Brain microvascular endothelial cell (primary cell): ENCODE measurements around the gene ZNF20.
"Not testable (repeated sequence)": the region's sequence is repeated elsewhere in the genome, so short reads cannot be mapped to it uniquely, and the experiment has no call there.

Experiments used
- DNase-seq: peaks from one replicate; pipeline ENCODE4 v3.0.0-alpha.2; 2020
- H3K27ac ChIP-seq: fragments of 250-450 bp; sonication (Bioruptor Pico); 2 replicates; pipeline ENCODE4 v1.5.1; 2020; ENCODE audit warnings: mild to moderate bottlenecking, moderate library complexity
- H3K27me3 ChIP-seq: fragments of 250-450 bp; sonication (Bioruptor Pico); replicated peaks from 2 replicates; pipeline ENCODE4 v1.5.1; 2020; ENCODE audit warnings: mild to moderate bottlenecking
- H3K36me3 ChIP-seq: fragments of 250-450 bp; sonication (Bioruptor Pico); replicated peaks from 2 replicates; pipeline ENCODE4 v1.5.1; 2020; ENCODE audit warnings: mild to moderate bottlenecking
- H3K4me3 ChIP-seq: 2 replicates; pipeline ENCODE4 v1.5.1; 2011; ENCODE audit warnings: low read depth, mild to moderate bottlenecking, control low read depth, low read length, moderate library complexity
- in situ Hi-C: cut with HindIII; loops from 2 replicates; pipeline ENCODE4 v1.10.0; 2017; ENCODE audit warnings: low sequenced_read_pairs, low pct_ligation_motif_present
- TF ChIP-seq, protein P1 (sequence below): IDR thresholded peaks from 2 replicates; pipeline ENCODE4 v1.5.1; 2011; ENCODE audit warnings: low read depth, mild to moderate bottlenecking, moderate library complexity, low read length, control low read depth, inconsistent platforms; ENCODE audit errors: missing control alignments

ZNF20 gene

DNA sequence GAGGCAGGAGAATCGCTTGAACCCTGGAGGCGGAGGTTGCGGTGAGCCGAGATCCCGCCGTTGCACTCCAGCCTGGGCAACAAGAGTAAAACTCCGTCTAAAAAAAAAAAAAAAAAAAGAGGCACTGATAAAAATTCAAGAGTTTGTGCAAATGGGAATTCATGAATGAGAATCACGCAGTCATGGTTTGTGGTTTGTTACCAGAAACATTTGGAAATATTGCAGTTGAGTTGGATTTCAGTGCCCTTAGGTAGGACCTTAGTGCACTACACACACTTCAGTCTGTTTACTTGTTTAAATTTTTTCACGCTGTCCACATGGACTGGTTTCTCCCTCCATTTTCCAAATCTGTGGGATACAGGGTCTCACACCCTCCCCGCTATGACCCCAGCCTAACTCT lies 47.2 kb downstream of the ZNF20 start:
- no peaks in the 10 kb centered on the region for H3K27me3 ChIP-seq
- DNase-seq, result no peak
- no peaks in the 10 kb centered on the region for H3K36me3 ChIP-seq
- H3K4me3 ChIP-seq, result peak overlapping the region; percentile 71
- in situ Hi-C loops, result no loop called here
- no peak overlapping the region for H3K27ac ChIP-seq
- TF ChIP-seq, protein P1, sequence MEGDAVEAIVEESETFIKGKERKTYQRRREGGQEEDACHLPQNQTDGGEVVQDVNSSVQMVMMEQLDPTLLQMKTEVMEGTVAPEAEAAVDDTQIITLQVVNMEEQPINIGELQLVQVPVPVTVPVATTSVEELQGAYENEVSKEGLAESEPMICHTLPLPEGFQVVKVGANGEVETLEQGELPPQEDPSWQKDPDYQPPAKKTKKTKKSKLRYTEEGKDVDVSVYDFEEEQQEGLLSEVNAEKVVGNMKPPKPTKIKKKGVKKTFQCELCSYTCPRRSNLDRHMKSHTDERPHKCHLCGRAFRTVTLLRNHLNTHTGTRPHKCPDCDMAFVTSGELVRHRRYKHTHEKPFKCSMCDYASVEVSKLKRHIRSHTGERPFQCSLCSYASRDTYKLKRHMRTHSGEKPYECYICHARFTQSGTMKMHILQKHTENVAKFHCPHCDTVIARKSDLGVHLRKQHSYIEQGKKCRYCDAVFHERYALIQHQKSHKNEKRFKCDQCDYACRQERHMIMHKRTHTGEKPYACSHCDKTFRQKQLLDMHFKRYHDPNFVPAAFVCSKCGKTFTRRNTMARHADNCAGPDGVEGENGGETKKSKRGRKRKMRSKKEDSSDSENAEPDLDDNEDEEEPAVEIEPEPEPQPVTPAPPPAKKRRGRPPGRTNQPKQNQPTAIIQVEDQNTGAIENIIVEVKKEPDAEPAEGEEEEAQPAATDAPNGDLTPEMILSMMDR, result no peak

DNA sequence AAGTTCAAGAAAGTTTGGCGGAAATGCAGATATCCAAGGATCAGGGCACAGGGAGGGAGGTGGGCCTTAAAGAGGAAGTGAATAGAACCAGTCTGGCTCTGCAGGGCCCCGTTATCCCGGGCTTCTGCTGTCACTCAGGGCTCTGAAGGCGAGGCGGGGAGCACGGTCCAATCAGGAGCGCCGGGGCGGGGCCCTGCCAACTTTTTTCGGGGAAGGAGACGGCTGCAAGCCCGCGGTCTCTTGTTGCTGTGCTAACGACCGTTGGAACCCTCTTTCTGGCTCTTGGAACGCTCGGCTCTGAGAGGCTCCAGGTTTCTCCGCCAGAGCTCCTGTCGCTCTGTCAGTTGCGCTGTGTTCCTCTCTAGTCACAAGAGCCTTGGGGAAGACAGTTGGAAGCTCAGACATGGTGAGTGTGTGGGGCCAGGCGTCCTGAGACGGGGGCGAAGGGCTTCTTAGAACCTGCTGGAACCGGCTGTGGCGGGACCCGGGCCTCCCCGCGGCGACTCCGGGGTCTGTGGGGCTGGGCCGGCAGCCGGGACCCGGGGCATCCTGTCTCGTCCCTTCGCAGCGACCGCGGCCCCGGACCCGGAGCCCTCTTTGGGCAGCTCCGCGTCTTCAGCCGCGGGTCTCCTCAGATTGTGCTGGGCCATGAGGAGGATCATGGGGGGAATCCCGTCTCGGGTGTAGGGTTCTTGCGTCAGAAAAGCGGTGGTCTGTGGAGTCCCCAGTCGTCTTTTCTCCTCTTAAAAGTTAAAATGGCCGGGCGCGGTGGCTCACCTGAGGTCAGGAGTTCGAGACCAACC lies 47.9 kb downstream of the ZNF20 start:
- TF ChIP-seq, protein P1, result no peak
- H3K27ac ChIP-seq, result peak overlapping the region; percentile 34
- in situ Hi-C loops, result no loop called here
- H3K4me3 ChIP-seq, result peak overlapping the region; percentile 71
- H3K36me3 ChIP-seq, result no peaks in the 10 kb centered on the region
- peak; percentile 84 for DNase-seq
- no peaks in the 10 kb centered on the region for H3K27me3 ChIP-seq

DNA sequence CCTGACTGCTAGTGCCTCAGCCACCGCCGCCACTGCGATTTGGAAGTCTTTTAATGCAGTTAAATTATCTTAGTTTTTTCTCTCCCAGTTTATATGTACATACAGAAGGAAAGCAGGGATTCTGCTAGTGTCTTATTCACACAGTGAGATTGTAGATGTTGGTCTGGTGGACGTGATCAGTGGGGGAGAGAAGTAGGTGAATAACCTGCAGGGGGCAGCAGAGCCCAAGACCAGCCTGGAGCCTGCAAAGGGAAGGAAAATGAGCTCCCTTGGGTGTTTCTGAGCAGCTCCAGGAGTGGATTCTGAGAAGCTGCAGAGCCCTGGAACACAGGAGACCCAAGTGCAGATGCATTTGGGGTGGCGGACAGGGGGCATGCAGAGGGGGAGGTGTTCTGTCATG lies 49.3 kb downstream of the ZNF20 start:
- DNase-seq, result peak; percentile 11
- Histone ChIP-seq H3K4me3 (no peak overlapping the region), H3K36me3 (no peaks in the 10 kb centered on the region), H3K27me3 (no peaks in the 10 kb centered on the region), H3K27ac (no peak overlapping the region)
- TF ChIP-seq, protein P1, result peak; percentile 68
- in situ Hi-C loops, result no loop called here

DNA sequence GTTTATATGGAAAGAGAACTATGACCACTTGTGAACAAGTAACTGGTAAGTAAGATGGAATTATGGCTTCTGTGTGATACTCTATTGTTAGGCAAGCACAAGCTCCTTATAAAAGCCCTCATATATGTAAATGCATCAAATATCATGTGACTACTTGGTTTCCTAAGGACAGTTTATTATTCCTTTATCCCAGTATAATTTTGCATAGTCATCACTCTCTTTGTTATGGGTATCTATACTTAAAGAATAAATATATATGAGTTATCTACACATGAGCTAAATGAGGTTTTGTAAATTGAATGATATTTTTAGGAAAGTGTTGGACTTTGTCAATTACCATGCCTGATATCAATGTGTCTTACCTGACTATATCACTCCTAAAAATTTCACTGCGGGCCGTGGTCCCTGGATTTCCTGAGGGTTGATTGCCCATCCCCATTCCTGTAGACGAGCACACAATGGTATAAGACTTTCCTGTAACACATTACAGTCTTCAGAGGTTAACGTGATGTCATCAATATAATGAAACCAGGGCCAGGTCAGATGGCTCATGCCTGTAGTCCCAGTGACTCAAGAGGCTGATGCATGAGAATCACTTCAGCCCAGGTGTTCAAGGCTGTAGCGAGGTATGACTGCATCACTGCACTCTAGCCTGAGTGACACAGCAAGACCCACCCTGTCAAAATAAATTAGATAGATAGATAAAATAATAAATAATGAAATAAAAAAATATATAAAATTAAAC lies 54.9 kb downstream of the ZNF20 start:
- in situ Hi-C loops, result no loop called here
- no peak for DNase-seq
- Histone ChIP-seq H3K36me3 (no peaks in the 10 kb centered on the region), H3K27me3 (no peaks in the 10 kb centered on the region), H3K27ac (no peak overlapping the region), H3K4me3 (no peak overlapping the region)
- TF ChIP-seq, protein P1, result no peak

DNA sequence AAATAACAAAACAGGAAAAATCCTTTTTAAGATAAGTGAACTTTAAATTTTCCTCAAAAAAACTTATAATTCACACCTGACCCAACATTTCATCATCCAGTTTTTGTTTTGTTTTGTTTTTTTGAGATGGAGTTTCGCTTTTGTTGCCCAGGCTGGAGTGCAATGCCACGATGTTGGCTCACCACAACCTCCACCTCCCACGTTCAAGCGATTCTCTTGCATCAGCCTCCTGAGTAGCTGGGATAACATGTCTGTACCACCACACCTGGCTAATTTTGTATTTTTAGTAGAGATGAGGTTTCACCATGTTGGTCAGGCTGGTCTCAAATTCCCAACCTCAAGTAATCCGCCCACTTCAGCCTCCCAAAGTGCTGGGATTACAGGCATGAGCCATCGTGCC lies 56.8 kb downstream of the ZNF20 start:
- H3K27me3 ChIP-seq, H3K36me3 ChIP-seq, H3K4me3 ChIP-seq, H3K27ac ChIP-seq, in situ Hi-C loops, DNase-seq: not testable (repeated sequence)
